Measurements from ENCODE around the gene SLC16A2. TPM values are rescaled to one million over a fixed set of nuclear protein-coding genes. Genes with fewer than 3 reads are reported as not detected.

The SLC16A2 gene
- total RNA-seq, 2 donors from 2014 or later: 2.9 to 7.3 TPM

- Histone ChIP-seq H3K9me3 (no peaks in the 10 kb centered on the region), H3K27me3 (no peaks in the 10 kb centered on the region), H3K4me3 (no peak overlapping the region), H3K36me3 (replicated peaks in 1 of 2; ENCODE audit: insufficient read depth in 1 of 2, low read depth in 2 of 2) (no peaks in the 10 kb centered on the region), H3K27ac (no peak overlapping the region), H3K4me1 (no peaks in the 10 kb centered on the region)
- TF ChIP-seq CTCF (IDR thresholded peaks at IDR 0.05) (no peak), POLR2A (IDR thresholded peaks at IDR 0.05) (no peak)
- WGBS, 2 donors: 47 to 48% methylated on average over 3 of the region's 3 CpGs
- ATAC-seq (no peak), DNase-seq (no peak)
- intact Hi-C loops (cut with DNase I): no loop called here
These were observed 158.4 kb downstream of the SLC16A2 start for GRCh38 chrX:74579597-74580198.

Small RNA genes within 50 kb of the gene (small RNA-seq; reads per million reads assigned to genes)
- not detected for gene RN7SL790P

Other genes starting within 250 kb of the SLC16A2 start
- not detected for gene ZCCHC13, start 117.3 kb upstream of the SLC16A2 start, total RNA-seq
- 10 to 100 TPM; 11.9 to 14.5 TPM for gene RLIM, start 193.1 kb downstream of the SLC16A2 start, total RNA-seq

Data from body of pancreas (tissue), 4 donors.